Measurements from ENCODE around the gene GPSM3.

GPSM3 gene

DNA sequence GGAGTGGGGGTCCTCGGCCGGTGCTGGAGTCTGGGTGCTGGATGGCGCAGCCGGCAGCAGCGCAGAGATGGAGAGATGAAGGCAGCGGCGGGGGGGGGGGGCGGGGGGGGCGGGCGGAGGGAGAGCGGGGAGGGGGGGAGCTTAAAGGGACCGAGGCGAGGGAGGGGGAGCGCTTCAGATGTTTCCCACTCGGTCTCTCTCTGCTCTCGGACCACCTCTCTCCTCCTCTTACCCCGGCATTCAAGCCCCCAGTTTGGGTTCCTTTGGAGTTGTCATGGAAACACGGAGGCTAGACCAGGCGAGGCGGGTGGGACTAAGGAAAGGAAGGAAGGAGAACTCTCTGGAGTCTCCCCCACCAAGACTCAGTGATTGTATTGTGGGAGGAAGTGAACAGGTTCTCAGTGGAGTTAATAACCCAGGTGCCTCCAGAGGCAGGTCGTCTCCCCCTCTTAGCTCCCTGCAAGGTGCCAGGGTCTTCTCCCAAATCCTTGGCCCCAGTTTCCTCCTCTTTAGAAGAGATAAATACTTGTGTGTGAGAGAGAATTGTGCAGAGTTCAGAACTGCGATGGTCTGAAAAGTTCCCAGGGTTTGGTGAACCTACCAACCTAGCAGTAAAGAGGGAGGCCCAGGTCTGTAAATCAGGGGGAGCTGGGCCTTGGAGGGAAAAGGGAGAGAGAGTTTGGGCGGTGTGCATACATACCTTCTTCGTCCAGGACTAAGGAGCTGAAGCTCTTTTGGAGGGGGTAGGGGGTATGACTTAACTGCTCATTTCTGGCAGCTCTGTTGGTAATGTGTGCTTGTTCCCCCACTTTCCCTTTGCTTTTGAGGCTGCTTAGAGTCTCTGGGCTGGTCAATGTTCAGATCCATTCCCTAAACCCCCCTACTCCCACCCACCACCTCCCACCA is 40.3 kb downstream of the GPSM3 start, which contains the start of gene PRRT1:
PRRT1 (minus strand) TSS at position 77 of the 906 bp plus-strand sequence. CDS start 112 bp downstream, outside the sequence.
- Histone ChIP-seq H3K9me3 (ENCODE audit: control insufficient read depth in 2 of 2, low read length in 2 of 2) (no peaks in the 10 kb centered on the region), H3K4me3 (ENCODE audit: low read length in 2 of 2) (peak within 1 kb of the TSS; percentile 21 to 94), H3K9ac (ENCODE audit: low read depth in 1 of 2, low read length in 2 of 2) (peak within 1 kb of the TSS; percentile 17 to 65), H3K36me3 (ENCODE audit: control insufficient read depth in 2 of 2, insufficient read depth in 2 of 2, low read length in 2 of 2) (peaks cover 0 to 2% of the 10 kb centered on the region in 2 donors), H3K27me3 (ENCODE audit: control insufficient read depth in 2 of 2, insufficient read depth in 2 of 2, low read length in 2 of 2) (no peaks in the 10 kb centered on the region), H3K4me1 (ENCODE audit: control insufficient read depth in 2 of 2, insufficient read depth in 2 of 2, low read length in 2 of 2) (peaks cover 13 to 21% of the 10 kb centered on the region in 2 donors), H3K27ac (ENCODE audit: low read depth in 2 of 2, low read length in 2 of 2) (peak within 1 kb of the TSS in 1 of 2 donors; percentile 92)

- H3K4me1 ChIP-seq (ENCODE audit: control insufficient read depth in 2 of 2, insufficient read depth in 2 of 2, low read length in 2 of 2): peaks cover 13 to 21% of the 10 kb centered on the region in 2 donors
- H3K9me3 ChIP-seq (ENCODE audit: control insufficient read depth in 2 of 2, low read length in 2 of 2): no peaks in the 10 kb centered on the region
- no peaks in the 10 kb centered on the region for H3K36me3 ChIP-seq (ENCODE audit: control insufficient read depth in 2 of 2, insufficient read depth in 2 of 2, low read length in 2 of 2)
- H3K27ac ChIP-seq (ENCODE audit: low read depth in 2 of 2, low read length in 2 of 2): no peak overlapping the region
- no peak overlapping the region for H3K9ac ChIP-seq (ENCODE audit: low read depth in 1 of 2, low read length in 2 of 2)
- H3K27me3 ChIP-seq (ENCODE audit: control insufficient read depth in 2 of 2, insufficient read depth in 2 of 2, low read length in 2 of 2): no peaks in the 10 kb centered on the region
- H3K4me3 ChIP-seq (ENCODE audit: low read length in 2 of 2): peak overlapping the region in 1 of 2 donors; percentile 67
These were observed 41.1 kb downstream of the GPSM3 start for GRCh38 chr6:32151181-32151862.

DNA sequence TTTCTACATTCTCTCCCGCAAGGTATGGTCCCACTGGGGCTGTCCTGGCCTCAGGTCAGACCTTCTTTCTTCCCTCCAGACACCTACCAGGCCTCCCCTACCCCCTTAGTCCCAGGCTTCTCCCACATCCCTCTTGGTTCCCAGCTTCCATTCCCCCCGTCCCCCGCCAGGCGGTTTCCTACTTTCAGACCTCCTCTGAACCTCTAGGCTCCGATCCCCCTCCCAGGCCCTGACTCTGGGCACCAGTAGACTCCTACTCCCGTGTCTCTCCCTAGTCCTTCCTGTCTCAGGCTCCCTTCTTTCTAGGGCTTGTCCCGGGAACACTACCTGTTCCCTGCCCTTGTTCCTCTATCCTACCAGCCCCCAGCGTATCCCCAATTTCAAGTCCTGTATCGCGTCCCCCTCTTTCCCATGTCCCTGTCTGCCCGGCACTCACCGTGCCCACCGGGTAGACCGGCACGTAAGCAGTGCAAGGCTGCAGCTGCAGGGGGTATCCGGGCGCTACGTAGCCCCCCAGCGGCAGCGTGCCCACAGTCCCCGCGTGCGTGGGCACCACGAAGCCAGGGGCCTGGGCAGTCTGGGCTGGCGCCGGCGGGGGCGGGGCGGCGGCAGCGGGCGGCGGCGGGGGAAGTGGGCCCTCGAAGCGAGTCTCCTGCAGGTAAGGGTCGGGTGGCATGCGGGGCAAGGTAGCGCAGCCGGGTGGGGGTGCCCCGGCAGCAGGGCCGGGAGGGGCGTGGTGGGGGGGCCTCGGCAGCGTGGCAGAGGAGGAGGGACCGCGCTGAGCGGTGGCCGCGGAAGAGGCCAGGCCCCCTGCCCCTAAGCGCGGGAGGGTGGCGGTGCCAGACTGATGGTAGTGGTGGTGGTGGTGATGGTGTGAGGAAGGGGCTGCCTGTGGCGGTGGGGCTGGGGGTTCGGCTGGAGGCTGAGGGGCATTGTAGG is 42.2 kb downstream of the GPSM3 start:
- H3K27me3 ChIP-seq (ENCODE audit: control insufficient read depth in 2 of 2, insufficient read depth in 2 of 2, low read length in 2 of 2): no peaks in the 10 kb centered on the region
- no peak overlapping the region for H3K4me3 ChIP-seq (ENCODE audit: low read length in 2 of 2)
- no peak overlapping the region for H3K27ac ChIP-seq (ENCODE audit: low read depth in 2 of 2, low read length in 2 of 2)
- H3K9me3 ChIP-seq (ENCODE audit: control insufficient read depth in 2 of 2, low read length in 2 of 2): no peaks in the 10 kb centered on the region
- H3K4me1 ChIP-seq (ENCODE audit: control insufficient read depth in 2 of 2, insufficient read depth in 2 of 2, low read length in 2 of 2): peaks cover 7 to 19% of the 10 kb centered on the region in 2 donors
- H3K9ac ChIP-seq (ENCODE audit: low read depth in 1 of 2, low read length in 2 of 2): no peak overlapping the region
- no peaks in the 10 kb centered on the region for H3K36me3 ChIP-seq (ENCODE audit: control insufficient read depth in 2 of 2, insufficient read depth in 2 of 2, low read length in 2 of 2)

- Histone ChIP-seq H3K9me3 (ENCODE audit: control insufficient read depth in 2 of 2, low read length in 2 of 2) (no peaks in the 10 kb centered on the region), H3K36me3 (ENCODE audit: control insufficient read depth in 2 of 2, insufficient read depth in 2 of 2, low read length in 2 of 2) (no peaks in the 10 kb centered on the region), H3K27me3 (ENCODE audit: control insufficient read depth in 2 of 2, insufficient read depth in 2 of 2, low read length in 2 of 2) (no peaks in the 10 kb centered on the region), H3K4me1 (ENCODE audit: control insufficient read depth in 2 of 2, insufficient read depth in 2 of 2, low read length in 2 of 2) (peaks cover 0 to 9% of the 10 kb centered on the region in 2 donors), H3K9ac (ENCODE audit: low read depth in 1 of 2, low read length in 2 of 2) (peak overlapping the region in 1 of 2 donors; percentile 24), H3K4me3 (ENCODE audit: low read length in 2 of 2) (no peak overlapping the region), H3K27ac (ENCODE audit: low read depth in 2 of 2, low read length in 2 of 2) (no peak overlapping the region)
These were observed 43.2 kb downstream of the GPSM3 start for GRCh38 chr6:32149092-32149755.

- Histone ChIP-seq H3K9ac (ENCODE audit: low read depth in 1 of 2, low read length in 2 of 2) (peak overlapping the region; percentile 12 to 24), H3K36me3 (ENCODE audit: control insufficient read depth in 2 of 2, insufficient read depth in 2 of 2, low read length in 2 of 2) (no peaks in the 10 kb centered on the region), H3K27ac (ENCODE audit: low read depth in 2 of 2, low read length in 2 of 2) (no peak overlapping the region), H3K27me3 (ENCODE audit: control insufficient read depth in 2 of 2, insufficient read depth in 2 of 2, low read length in 2 of 2) (no peaks in the 10 kb centered on the region), H3K4me3 (ENCODE audit: low read length in 2 of 2) (peak overlapping the region in 1 of 2 donors; percentile 57), H3K4me1 (ENCODE audit: control insufficient read depth in 2 of 2, insufficient read depth in 2 of 2, low read length in 2 of 2) (peaks cover 0 to 11% of the 10 kb centered on the region in 2 donors), H3K9me3 (ENCODE audit: control insufficient read depth in 2 of 2, low read length in 2 of 2) (no peaks in the 10 kb centered on the region)
These were observed 44.0 kb downstream of the GPSM3 start for GRCh38 chr6:32148289-32149091.

- Histone ChIP-seq H3K27me3 (ENCODE audit: control insufficient read depth in 2 of 2, insufficient read depth in 2 of 2, low read length in 2 of 2) (no peaks in the 10 kb centered on the region), H3K4me3 (ENCODE audit: low read length in 2 of 2) (no peak overlapping the region), H3K9me3 (ENCODE audit: control insufficient read depth in 2 of 2, low read length in 2 of 2) (no peaks in the 10 kb centered on the region), H3K9ac (ENCODE audit: low read depth in 1 of 2, low read length in 2 of 2) (no peak overlapping the region), H3K27ac (ENCODE audit: low read depth in 2 of 2, low read length in 2 of 2) (no peak overlapping the region), H3K36me3 (ENCODE audit: control insufficient read depth in 2 of 2, insufficient read depth in 2 of 2, low read length in 2 of 2) (no peaks in the 10 kb centered on the region), H3K4me1 (ENCODE audit: control insufficient read depth in 2 of 2, insufficient read depth in 2 of 2, low read length in 2 of 2) (peaks cover 0 to 8% of the 10 kb centered on the region in 2 donors)
These were observed 44.9 kb downstream of the GPSM3 start for GRCh38 chr6:32147401-32148132.

GRCh38 chr6:32146687-32147086 is 45.8 kb downstream of the GPSM3 start:
- H3K4me3 ChIP-seq (ENCODE audit: low read length in 2 of 2): no peak overlapping the region
- no peak overlapping the region for H3K9ac ChIP-seq (ENCODE audit: low read depth in 1 of 2, low read length in 2 of 2)
- H3K36me3 ChIP-seq (ENCODE audit: control insufficient read depth in 2 of 2, insufficient read depth in 2 of 2, low read length in 2 of 2): no peaks in the 10 kb centered on the region
- peaks cover 3% of the 10 kb centered on the region in 2 donors for H3K4me1 ChIP-seq (ENCODE audit: control insufficient read depth in 2 of 2, insufficient read depth in 2 of 2, low read length in 2 of 2)
- no peak overlapping the region for H3K27ac ChIP-seq (ENCODE audit: low read depth in 2 of 2, low read length in 2 of 2)
- no peaks in the 10 kb centered on the region for H3K27me3 ChIP-seq (ENCODE audit: control insufficient read depth in 2 of 2, insufficient read depth in 2 of 2, low read length in 2 of 2)
- no peaks in the 10 kb centered on the region for H3K9me3 ChIP-seq (ENCODE audit: control insufficient read depth in 2 of 2, low read length in 2 of 2)

- Histone ChIP-seq H3K4me3 (ENCODE audit: low read length in 2 of 2) (no peak overlapping the region), H3K4me1 (ENCODE audit: control insufficient read depth in 2 of 2, insufficient read depth in 2 of 2, low read length in 2 of 2) (peaks cover 3 to 4% of the 10 kb centered on the region in 2 donors), H3K9ac (ENCODE audit: low read depth in 1 of 2, low read length in 2 of 2) (no peak overlapping the region), H3K36me3 (ENCODE audit: control insufficient read depth in 2 of 2, insufficient read depth in 2 of 2, low read length in 2 of 2) (no peaks in the 10 kb centered on the region), H3K27me3 (ENCODE audit: control insufficient read depth in 2 of 2, insufficient read depth in 2 of 2, low read length in 2 of 2) (no peaks in the 10 kb centered on the region), H3K9me3 (ENCODE audit: control insufficient read depth in 2 of 2, low read length in 2 of 2) (no peaks in the 10 kb centered on the region), H3K27ac (ENCODE audit: low read depth in 2 of 2, low read length in 2 of 2) (no peak overlapping the region)
These were observed 46.2 kb downstream of the GPSM3 start for GRCh38 chr6:32146287-32146686.
